OCI-LY1 (cell line): ENCODE measurements around the gene HPRT1.

Experiments used
- CTCF ChIP-seq: fragments of 200-600 bp; sonication (generic), shearing (Covaris generic); IDR thresholded peaks from 2 replicates; pipeline ENCODE4 v1.5.1; 2017; ENCODE audit warnings: mild to moderate bottlenecking, antibody characterized with exemption, low read length, moderate library complexity, mixed read lengths
- EZH2 ChIP-seq: fragments of 200-600 bp; sonication (generic), shearing (Covaris generic); IDR thresholded peaks from 2 replicates; pipeline ENCODE4 v1.8.0; 2017; ENCODE audit warnings: borderline replicate concordance, mixed run types, mild to moderate bottlenecking, antibody characterized with exemption, low read length, moderate library complexity, mixed read lengths

- TF ChIP-seq CTCF (no peak), EZH2 (no peak)
Observed at GRCh38 chrX:134459683-134460004, 321 bp upstream of the HPRT1 start.
